HepG2 (cell line): Measurements from ENCODE around the gene IFT122. TPM values are rescaled to one million over a fixed set of nuclear protein-coding genes. Genes with fewer than 3 reads are reported as not detected.

Experiments used
- AGO2 ChIP-seq: fragments of 200-400 bp; formaldehyde crosslinking; optimal IDR thresholded peaks from 2 replicates; pipeline ENCODE3; 2017; ENCODE audit warnings: mild to moderate bottlenecking, low read depth, low read length, moderate library complexity
- CHD2 ChIP-seq: IDR thresholded peaks from 2 replicates; pipeline ENCODE4 v1.6.1; 2011; ENCODE audit warnings: low read depth, low read length, improper control_type of control experiment
- FOXA3 ChIP-seq: IDR thresholded peaks from 2 replicates; pipeline ENCODE4 v1.6.1; 2016; ENCODE audit warnings: missing genetic modification reagents, missing compliant biosample characterization
- GABPA ChIP-seq, 2 experiments: IDR thresholded peaks; 2 replicates each; pipeline ENCODE4 v1.6.1; 2011 to 2016; ENCODE audit warnings: low read depth in 2 of 2, low read length in 1 of 2, missing biosample characterization in 1 of 2, missing genetic modification characterization in 1 of 2
- JDP2 ChIP-seq: sonication (generic); formaldehyde crosslinking; IDR thresholded peaks from 2 replicates; pipeline ENCODE4 v1.8.1; 2022; ENCODE audit warnings: missing genetic modification reagents, borderline replicate concordance
- KLF6 ChIP-seq: IDR thresholded peaks from 2 replicates; pipeline ENCODE4 v1.8.0; 2016; ENCODE audit warnings: missing biosample characterization, missing genetic modification reagents
- MAFG ChIP-seq: sonication (generic); formaldehyde crosslinking; IDR thresholded peaks from 2 replicates; pipeline ENCODE4 v1.5.1; 2020; ENCODE audit warnings: mild to moderate bottlenecking, missing genetic modification reagents
- MXI1 ChIP-seq: IDR thresholded peaks from 3 replicates; pipeline ENCODE4 v1.6.1; 2012; ENCODE audit warnings: low read depth, low read length, inconsistent platforms, borderline replicate concordance
- NFIC ChIP-seq: IDR thresholded peaks from 2 replicates; pipeline ENCODE4 v1.6.1; 2012; ENCODE audit warnings: mild to moderate bottlenecking, low read length, inconsistent platforms
- RBM39 ChIP-seq: fragments of 200-400 bp; formaldehyde crosslinking; IDR thresholded peaks from one replicate; pipeline ENCODE4 v1.6.1; 2018; ENCODE audit warnings: antibody characterized with exemption, mild to moderate bottlenecking, low read depth, low read length; ENCODE audit not compliant: poor library complexity, severe bottlenecking
- SALL1 ChIP-seq: sonication (generic); formaldehyde crosslinking; IDR thresholded peaks from 2 replicates; pipeline ENCODE4 v1.8.0; 2022; ENCODE audit warnings: mild to moderate bottlenecking, missing genetic modification reagents
- TOPORS ChIP-seq: sonication (generic); formaldehyde crosslinking; IDR thresholded peaks from 2 replicates; pipeline ENCODE4 v1.8.0; 2023; ENCODE audit warnings: mild to moderate bottlenecking, missing genetic modification reagents
- ZNF275 ChIP-seq: sonication (generic); formaldehyde crosslinking; IDR thresholded peaks from 2 replicates; pipeline ENCODE4 v1.8.0; 2022; ENCODE audit warnings: missing genetic modification reagents, mild to moderate bottlenecking, inconsistent platforms, borderline replicate concordance
- ZNF292 ChIP-seq: sonication (generic); formaldehyde crosslinking; IDR thresholded peaks from 2 replicates; pipeline ENCODE4 v1.8.1; 2022; ENCODE audit warnings: mild to moderate bottlenecking, low read depth, missing genetic modification reagents, borderline replicate concordance
- ZNF501 ChIP-seq: sonication (generic); formaldehyde crosslinking; IDR thresholded peaks from 2 replicates; pipeline ENCODE4 v1.5.1; 2020; ENCODE audit warnings: mild to moderate bottlenecking, moderate library complexity, missing genetic modification reagents
- ZNF614 ChIP-seq: IDR thresholded peaks from 2 replicates; pipeline ENCODE4 v1.6.1; 2018; ENCODE audit warnings: missing biosample characterization, missing genetic modification reagents, inconsistent platforms, borderline replicate concordance
- ZNF775 ChIP-seq: sonication (generic); formaldehyde crosslinking; IDR thresholded peaks from 2 replicates; pipeline ENCODE4 v1.4.0; 2020; ENCODE audit warnings: missing genetic modification reagents, mild to moderate bottlenecking, moderate library complexity, borderline replicate concordance
- ZNF777 ChIP-seq: sonication (generic); formaldehyde crosslinking; IDR thresholded peaks from 2 replicates; pipeline ENCODE4 v1.4.0; 2020; ENCODE audit warnings: missing genetic modification reagents
- ZSCAN25 ChIP-seq: sonication (generic); formaldehyde crosslinking; IDR thresholded peaks from 2 replicates; pipeline ENCODE4 v1.8.0; 2022; ENCODE audit warnings: mild to moderate bottlenecking, missing genetic modification reagents
- polyA plus RNA-seq, 8 experiments: library from polyadenylated mRNA; depleted of rRNA in 3 of 8; stranded (reverse) in 7 of 8; unstranded in 1 of 8; fragments of >200 nt; fragmentation: Illumina TruSeq in 4 of 8; extraction: Trizol in 4 of 8; gene quantifications; 2 replicates each; pipeline versions ENCODE4 v1.2.1 to v1.2.3, GENCODE V29; 2011 to 2016; ENCODE audit warnings: low read depth in 4 of 8, missing spikeins in 1 of 8, mixed read lengths in 1 of 8; ENCODE audit not compliant: insufficient read depth in 1 of 8
- total RNA-seq, 5 experiments: library from RNA; depleted of rRNA; stranded (reverse); fragments of >200 nt; fragmentation: Illumina TruSeq; extraction: Trizol; gene quantifications; 2 replicates each; pipeline ENCODE4 v1.2.3, GENCODE V29; 2016; ENCODE audit warnings: low read depth in 1 of 5
- TF ChIP-seq, protein P1 (sequence below): sonication (generic); formaldehyde crosslinking; IDR thresholded peaks from 2 replicates; pipeline ENCODE4 v1.8.1; 2023; ENCODE audit warnings: missing genetic modification reagents, mild to moderate bottlenecking, borderline replicate concordance
- TF ChIP-seq, protein P2 (sequence below): sonication (generic); formaldehyde crosslinking; IDR thresholded peaks from 2 replicates; pipeline ENCODE4 v1.4.0; 2020; ENCODE audit warnings: low read depth, missing genetic modification reagents
- TF ChIP-seq, protein P3 (sequence below): sonication (generic); formaldehyde crosslinking; IDR thresholded peaks from 2 replicates; pipeline ENCODE4 v1.9.0; 2022; ENCODE audit warnings: missing genetic modification reagents, mild to moderate bottlenecking, borderline replicate concordance

Gene IFT122
- total and polyA plus RNA-seq, 2 of the 13 experiments (the other 11 are each of a cell fraction or from before 2014, with no cell fraction given), result 10.1 to 10.3 TPM

DNA sequence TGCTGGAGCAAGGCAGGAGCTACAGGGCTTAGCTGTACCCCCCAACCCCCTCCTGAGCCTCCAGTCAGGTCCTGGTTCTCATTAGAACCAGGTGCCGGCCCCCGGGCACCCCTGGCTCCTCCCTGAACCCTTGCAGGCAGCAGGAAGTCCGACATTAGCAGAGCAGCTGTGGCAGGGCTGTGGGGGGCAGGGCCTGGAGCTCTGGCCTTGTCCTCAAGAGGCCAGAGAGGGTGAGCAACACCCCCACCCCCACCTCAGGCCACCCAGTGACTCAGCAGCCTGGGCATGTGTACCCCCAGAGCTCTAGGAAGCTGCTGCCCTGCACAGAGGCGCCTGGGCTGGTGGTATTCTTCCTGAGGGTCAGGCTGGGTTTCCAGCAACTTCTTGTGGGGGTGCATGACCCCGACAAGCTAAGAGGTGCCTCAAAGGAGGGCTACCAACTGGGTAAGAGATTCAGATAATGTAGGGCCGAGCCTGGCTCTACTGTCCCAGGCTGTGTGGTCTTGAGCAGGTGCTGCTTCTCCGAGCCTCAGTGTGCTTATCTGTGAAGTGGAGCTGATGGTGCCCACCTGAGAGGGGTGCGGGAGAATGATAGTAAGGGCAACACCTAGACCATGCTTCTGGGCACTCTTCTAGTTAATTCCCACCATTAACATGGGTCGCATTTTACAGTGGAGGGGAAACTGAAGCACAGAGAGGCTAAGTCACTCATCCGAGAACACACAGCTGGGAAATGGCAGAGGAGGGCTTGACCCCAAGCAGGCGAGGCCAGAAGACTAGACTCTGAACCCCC lies 118.9 kb downstream of the IFT122 start (continued):
- TF ChIP-seq ZNF775 (no peak), MXI1 (peak; percentile 35; the same call in 1 of the 3 replicates), TOPORS (CRISPR knock-in tag) (no peak), NFIC (no peak), MAFG (CRISPR knock-in tag) (0 out of 2 replicates have a peak, but pooled peaks have one; percentile 64), ZNF614 (0 out of 2 replicates have a peak, but pooled peaks have one; percentile 28), ZSCAN25 (no peak; the same call in 1 of the 2 replicates), RBM39 (no peak), SALL1 (CRISPR knock-in tag) (peak; percentile 46; the same call in 1 of the 2 replicates), GABPA (IDR thresholded peaks at IDR 0.05; ENCODE audit: low read depth, low read length) (no peak), GABPA (CRISPR knock-in tag; IDR thresholded peaks at IDR 0.05; ENCODE audit: low read depth) (peak; percentile 44; the same call in 1 of the 2 replicates), FOXA3 (peak; percentile 46; the same call in 1 of the 2 replicates), ZNF777 (CRISPR knock-in tag) (no peak), CHD2 (0 out of 2 replicates have a peak, but pooled peaks have one; percentile 52), ZNF501 (CRISPR knock-in tag) (peak; percentile 67; the same call in 1 of the 2 replicates), KLF6 (CRISPR knock-in tag) (no peak), JDP2 (CRISPR knock-in tag) (no peak), ZNF275 (no peak), ZNF292 (CRISPR knock-in tag) (no peak), AGO2 (peak; percentile 54)
- TF ChIP-seq, protein P1, sequence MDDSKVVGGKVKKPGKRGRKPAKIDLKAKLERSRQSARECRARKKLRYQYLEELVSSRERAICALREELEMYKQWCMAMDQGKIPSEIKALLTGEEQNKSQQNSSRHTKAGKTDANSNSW (CRISPR knock-in tag), result no peak
- TF ChIP-seq, protein P2, sequence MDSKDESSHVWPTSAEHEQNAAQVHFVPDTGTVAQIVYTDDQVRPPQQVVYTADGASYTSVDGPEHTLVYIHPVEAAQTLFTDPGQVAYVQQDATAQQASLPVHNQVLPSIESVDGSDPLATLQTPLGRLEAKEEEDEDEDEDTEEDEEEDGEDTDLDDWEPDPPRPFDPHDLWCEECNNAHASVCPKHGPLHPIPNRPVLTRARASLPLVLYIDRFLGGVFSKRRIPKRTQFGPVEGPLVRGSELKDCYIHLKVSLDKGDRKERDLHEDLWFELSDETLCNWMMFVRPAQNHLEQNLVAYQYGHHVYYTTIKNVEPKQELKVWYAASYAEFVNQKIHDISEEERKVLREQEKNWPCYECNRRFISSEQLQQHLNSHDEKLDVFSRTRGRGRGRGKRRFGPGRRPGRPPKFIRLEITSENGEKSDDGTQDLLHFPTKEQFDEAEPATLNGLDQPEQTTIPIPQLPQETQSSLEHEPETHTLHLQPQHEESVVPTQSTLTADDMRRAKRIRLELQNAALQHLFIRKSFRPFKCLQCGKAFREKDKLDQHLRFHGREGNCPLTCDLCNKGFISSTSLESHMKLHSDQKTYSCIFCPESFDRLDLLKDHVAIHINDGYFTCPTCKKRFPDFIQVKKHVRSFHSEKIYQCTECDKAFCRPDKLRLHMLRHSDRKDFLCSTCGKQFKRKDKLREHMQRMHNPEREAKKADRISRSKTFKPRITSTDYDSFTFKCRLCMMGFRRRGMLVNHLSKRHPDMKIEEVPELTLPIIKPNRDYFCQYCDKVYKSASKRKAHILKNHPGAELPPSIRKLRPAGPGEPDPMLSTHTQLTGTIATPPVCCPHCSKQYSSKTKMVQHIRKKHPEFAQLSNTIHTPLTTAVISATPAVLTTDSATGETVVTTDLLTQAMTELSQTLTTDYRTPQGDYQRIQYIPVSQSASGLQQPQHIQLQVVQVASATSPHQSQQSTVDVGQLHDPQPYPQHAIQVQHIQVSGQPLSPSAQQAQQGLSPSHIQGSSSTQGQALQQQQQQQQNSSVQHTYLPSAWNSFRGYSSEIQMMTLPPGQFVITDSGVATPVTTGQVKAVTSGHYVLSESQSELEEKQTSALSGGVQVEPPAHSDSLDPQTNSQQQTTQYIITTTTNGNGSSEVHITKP (CRISPR knock-in tag), result no peak
- TF ChIP-seq, protein P3, sequence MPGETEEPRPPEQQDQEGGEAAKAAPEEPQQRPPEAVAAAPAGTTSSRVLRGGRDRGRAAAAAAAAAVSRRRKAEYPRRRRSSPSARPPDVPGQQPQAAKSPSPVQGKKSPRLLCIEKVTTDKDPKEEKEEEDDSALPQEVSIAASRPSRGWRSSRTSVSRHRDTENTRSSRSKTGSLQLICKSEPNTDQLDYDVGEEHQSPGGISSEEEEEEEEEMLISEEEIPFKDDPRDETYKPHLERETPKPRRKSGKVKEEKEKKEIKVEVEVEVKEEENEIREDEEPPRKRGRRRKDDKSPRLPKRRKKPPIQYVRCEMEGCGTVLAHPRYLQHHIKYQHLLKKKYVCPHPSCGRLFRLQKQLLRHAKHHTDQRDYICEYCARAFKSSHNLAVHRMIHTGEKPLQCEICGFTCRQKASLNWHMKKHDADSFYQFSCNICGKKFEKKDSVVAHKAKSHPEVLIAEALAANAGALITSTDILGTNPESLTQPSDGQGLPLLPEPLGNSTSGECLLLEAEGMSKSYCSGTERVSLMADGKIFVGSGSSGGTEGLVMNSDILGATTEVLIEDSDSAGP (CRISPR knock-in tag), result no peak
